Spleen (tissue), 7 donors: ENCODE measurements around the gene SNURF.

Source experiments
- CTCF ChIP-seq, 11 experiments: fragments of 200-600 bp in 7 of 11; fragments of 450-650 bp in 4 of 11; sonication (generic) in 4 of 11; IDR thresholded peaks in 8 of 11; conservative IDR thresholded peaks in 3 of 11; 1 replicate in 7 of 11; 2 replicates in 4 of 11; pipeline versions ENCODE4 v1.4.0 to v1.8.0; 2016 to 2021; ENCODE audit warnings: antibody characterized with exemption in 11 of 11, inconsistent platforms in 4 of 11, mild to moderate bottlenecking in 1 of 11
- POLR2A ChIP-seq, 3 donors: fragments of 450-650 bp; IDR thresholded peaks; one replicate each; pipeline ENCODE4 v1.5.1; 2017; ENCODE audit warnings: antibody characterized with exemption in 3 of 3, mild to moderate bottlenecking in 1 of 3
- POLR2AphosphoS5 ChIP-seq, 3 donors: sonication (generic); formaldehyde crosslinking; IDR thresholded peaks; one replicate each; pipeline ENCODE4 v1.5.1; 2017; ENCODE audit warnings: antibody characterized with exemption in 3 of 3
- donor health status: DM: no; HTN: no; CAD: no; lungs with moderate emphysema.
- donor health status: DM: no; HTN: no; CAD: no.
- donor health status: DM: no; HTN: no; CAD: no.

GRCh38 chr15:24971052-24971451 is 16.3 kb downstream of the SNURF start:
- TF ChIP-seq CTCF (IDR thresholded peaks at IDR 0.05 in 8 of 11, conservative IDR thresholded peaks at IDR 0.05 in 3 of 11) (no peak), POLR2A (IDR thresholded peaks at IDR 0.05) (no peak), POLR2AphosphoS5 (IDR thresholded peaks at IDR 0.05) (no peak)
